H1 (cell line): ENCODE results near the gene GSTM2. TPM values are rescaled to one million over a fixed set of nuclear protein-coding genes. Genes with fewer than 3 reads are reported as not detected.
"Not testable (repeated sequence)": the region's sequence is repeated elsewhere in the genome, so short reads cannot be mapped to it uniquely, and the experiment has no call there.

Experiments used
- CTCF ChIA-PET: fragments of 300-600 bp; sonication (Branson Sonifier 250); formaldehyde crosslinking; loops from one replicate; lab custom pipeline; 2021; ENCODE audit not compliant: partially characterized antibody; lab: Charles Lee
- POLR2A ChIA-PET: fragments of 300-600 bp; sonication (Branson Sonifier 250); formaldehyde crosslinking; loops from one replicate; lab custom pipeline; 2021; ENCODE audit warnings: inconsistent platforms; ENCODE audit not compliant: partially characterized antibody; lab: Charles Lee
- DNase-seq, 2 experiments: peaks; one replicate each; pipeline versions ENCODE4 v3.0.0 to v3.0.0-alpha.2; 2010 to 2022; ENCODE audit warnings: low spot score in 2 of 2, low read depth in 1 of 2, mixed read lengths in 1 of 2
- FAIRE-seq: peaks from 2 replicates; lab custom pipeline; 2011; peaks lifted over from hg19 to GRCh38; lab: Jason Lieb, UNC
- H2AFZ ChIP-seq: 2 replicates; pipeline ENCODE4 v1.8.1; 2012; ENCODE audit warnings: low read length, inconsistent platforms
- H2AK5ac ChIP-seq: 2 replicates; pipeline ENCODE4 v1.6.1; 2013; ENCODE audit warnings: low read depth, low read length
- H2BK120ac ChIP-seq: replicated peaks from 2 replicates; pipeline ENCODE3; 2013; ENCODE audit warnings: low read depth, low read length, inconsistent platforms
- H2BK12ac ChIP-seq: 2 replicates; pipeline ENCODE4 v1.6.1; 2013; ENCODE audit warnings: low read depth, low read length
- H2BK15ac ChIP-seq: 2 replicates; pipeline ENCODE4 v1.6.1; 2013; ENCODE audit warnings: low read length
- H2BK20ac ChIP-seq: 2 replicates; pipeline ENCODE4 v1.6.1; 2013; ENCODE audit warnings: low read length
- H2BK5ac ChIP-seq: 2 replicates; pipeline ENCODE4 v1.6.1; 2013; ENCODE audit warnings: low read depth, low read length
- H3K14ac ChIP-seq: 2 replicates; pipeline ENCODE4 v1.6.1; 2013; ENCODE audit warnings: inconsistent platforms; ENCODE audit not compliant: insufficient read length
- H3K18ac ChIP-seq: 2 replicates; pipeline ENCODE4 v1.6.1; 2013; ENCODE audit warnings: low read length; ENCODE audit errors: extremely low read depth
- H3K23ac ChIP-seq: 2 replicates; pipeline ENCODE4 v1.6.1; 2013; ENCODE audit warnings: inconsistent platforms; ENCODE audit not compliant: insufficient read length
- H3K23me2 ChIP-seq: 2 replicates; pipeline ENCODE4 v1.6.1; 2013; ENCODE audit warnings: low read depth, low read length
- H3K27ac ChIP-seq: 2 replicates; pipeline ENCODE4 v1.6.1; 2011; ENCODE audit warnings: low read depth, low read length, inconsistent platforms
- H3K27me3 ChIP-seq, 4 experiments: replicated peaks in 1 of 4; 1 replicate in 1 of 4; 2 replicates in 3 of 4; pipeline versions ENCODE4 v1.6.1 to v1.8.1; 2011 to 2013; ENCODE audit warnings: low read length in 3 of 4, mild to moderate bottlenecking in 3 of 4, inconsistent platforms in 2 of 4, mixed read lengths in 2 of 4, moderate library complexity in 1 of 4; ENCODE audit not compliant: control insufficient read depth in 3 of 4, insufficient read depth in 3 of 4; ENCODE audit errors: extremely low read depth in 1 of 4
- H3K36me3 ChIP-seq, 4 experiments: 2 replicates each; pipeline versions ENCODE4 v1.6.1 to v1.8.1; 2011 to 2013; ENCODE audit warnings: mild to moderate bottlenecking in 4 of 4, low read length in 3 of 4, moderate library complexity in 2 of 4, control low read depth in 1 of 4, inconsistent platforms in 1 of 4; ENCODE audit not compliant: insufficient read depth in 4 of 4, control insufficient read depth in 2 of 4
- H3K4ac ChIP-seq: replicated peaks from 2 replicates; pipeline ENCODE3; 2013; ENCODE audit warnings: low read length, low read depth, mixed read lengths, inconsistent platforms; ENCODE audit not compliant: insufficient read length
- H3K4me1 ChIP-seq, 4 experiments: replicated peaks in 1 of 4; 1 replicate in 1 of 4; 2 replicates in 3 of 4; pipeline versions ENCODE4 v1.6.1 to v1.8.1; 2011 to 2013; ENCODE audit warnings: low read length in 3 of 4, inconsistent platforms in 2 of 4, mixed read lengths in 1 of 4; ENCODE audit not compliant: insufficient read depth in 4 of 4, control insufficient read depth in 3 of 4
- H3K4me2 ChIP-seq, 2 experiments: 2 replicates each; pipeline versions ENCODE4 v1.6.1 to v1.8.1; 2011 to 2013; ENCODE audit warnings: low read depth in 2 of 2, low read length in 2 of 2, control low read depth in 1 of 2, inconsistent platforms in 1 of 2, mild to moderate bottlenecking in 1 of 2; ENCODE audit not compliant: insufficient read depth in 1 of 2
- H3K4me3 ChIP-seq, 4 experiments: fragments of 200-600, 300-600 bp in 1 of 4; sonication (generic), shearing (Covaris generic), sonication (Bioruptor Twin) in 1 of 4; 2 replicates each; pipeline versions ENCODE4 v1.5.1 to v1.8.1; 2011 to 2016; ENCODE audit warnings: low read length in 4 of 4, low read depth in 3 of 4, control low read depth in 2 of 4, inconsistent platforms in 2 of 4, mild to moderate bottlenecking in 2 of 4, mixed read lengths in 1 of 4, moderate library complexity in 1 of 4; ENCODE audit not compliant: insufficient read depth in 2 of 4; ENCODE audit errors: extremely low read depth in 1 of 4
- H3K56ac ChIP-seq: replicated peaks from 2 replicates; pipeline ENCODE3; 2013; ENCODE audit warnings: low read depth, mild to moderate bottlenecking, mixed read lengths, low read length, inconsistent platforms; ENCODE audit not compliant: insufficient read length
- H3K79me1 ChIP-seq: 2 replicates; pipeline ENCODE4 v1.6.1; 2013; ENCODE audit warnings: low read depth, low read length, control low read depth
- H3K79me2 ChIP-seq, 2 experiments: 2 replicates each; pipeline versions ENCODE4 v1.6.1 to v1.8.1; 2012 to 2013; ENCODE audit warnings: low read length in 2 of 2, mild to moderate bottlenecking in 2 of 2, inconsistent platforms in 1 of 2; ENCODE audit not compliant: insufficient read depth in 2 of 2, control insufficient read depth in 1 of 2
- H3K9ac ChIP-seq, 4 experiments: replicated peaks in 1 of 4; 1 replicate in 1 of 4; 2 replicates in 3 of 4; pipeline versions ENCODE4 v1.6.1 to v1.8.1; 2011 to 2013; ENCODE audit warnings: low read depth in 3 of 4, low read length in 3 of 4, control low read depth in 2 of 4, mild to moderate bottlenecking in 2 of 4, moderate library complexity in 2 of 4, inconsistent platforms in 1 of 4; ENCODE audit errors: extremely low read depth in 1 of 4
- H3K9me3 ChIP-seq, 2 experiments: 2 replicates each; pipeline versions ENCODE4 v1.6.1 to v1.8.1; 2012 to 2013; ENCODE audit warnings: mild to moderate bottlenecking in 2 of 2, moderate library complexity in 2 of 2, control low read depth in 1 of 2, inconsistent platforms in 1 of 2, low read depth in 1 of 2, low read length in 1 of 2, mixed read lengths in 1 of 2; ENCODE audit not compliant: insufficient read depth in 2 of 2
- H4K20me1 ChIP-seq, 2 experiments: replicated peaks in 1 of 2; 2 replicates each; pipeline versions ENCODE3 to v1.8.1; 2011 to 2013; ENCODE audit warnings: inconsistent platforms in 2 of 2, low read length in 2 of 2, mild to moderate bottlenecking in 1 of 2; ENCODE audit not compliant: insufficient read depth in 2 of 2, control insufficient read depth in 1 of 2
- H4K5ac ChIP-seq: 2 replicates; pipeline ENCODE4 v1.6.1; 2013; ENCODE audit warnings: low read length, low read depth, mixed read lengths, inconsistent platforms; ENCODE audit not compliant: insufficient read length
- H4K8ac ChIP-seq: 2 replicates; pipeline ENCODE4 v1.8.0; 2013; ENCODE audit warnings: mild to moderate bottlenecking, moderate library complexity, low read length, inconsistent platforms; ENCODE audit not compliant: insufficient read depth; ENCODE audit errors: extremely low read depth
- H4K91ac ChIP-seq: replicated peaks from 2 replicates; pipeline ENCODE3; 2013; ENCODE audit warnings: low read length, mixed read lengths, inconsistent platforms; ENCODE audit not compliant: insufficient read length
- WGBS, 2 experiments: shearing (Covaris generic) in 1 of 2; methylation state at CpG; one replicate each; pipeline versions ENCODE4 v1.1.6 to v1.1.7; 2013 to 2015; ENCODE audit warnings: low lambda C conversion rate in 2 of 2, mixed read lengths in 2 of 2, inconsistent platforms in 1 of 2, low coverage in 1 of 2, missing lambda C conversion rate in 1 of 2; ENCODE audit not compliant: insufficient replicate concordance in 2 of 2, insufficient coverage in 1 of 2, insufficient read length in 1 of 2; ENCODE audit errors: extremely low coverage in 1 of 2, missing lambda C conversion rate in 1 of 2; 5-methylcytosine and 5-hydroxymethylcytosine counted together
- polyA plus RNA-seq, 7 experiments: library from polyadenylated mRNA; depleted of rRNA in 3 of 7; stranded (reverse) in 5 of 7; unstranded in 2 of 7; fragments of >200 nt in 5 of 7; fragments of 200-250 nt in 2 of 7; gene quantifications; 1 replicate in 5 of 7; 2 replicates in 1 of 7; 4 replicates in 1 of 7; pipeline versions ENCODE4 v1.2.1 to v1.2.3, GENCODE V29; 2011 to 2013; ENCODE audit warnings: missing spikeins in 2 of 7, mixed read lengths in 2 of 7
- total RNA-seq: library from RNA; stranded (reverse); fragmentation: NEBNext Ultra II Directional; extraction: Animal tissue kit (Norgen Biotek cat#: 25700); gene quantifications from 2 replicates; pipeline ENCODE4 v1.2.1, GENCODE V29; 2021

The GSTM2 gene
- total and polyA plus RNA-seq, 2 of the 8 experiments (the other 6 are each of a cell fraction or from before 2014, with no cell fraction given), result 9.6 to 23.1 TPM

DNA sequence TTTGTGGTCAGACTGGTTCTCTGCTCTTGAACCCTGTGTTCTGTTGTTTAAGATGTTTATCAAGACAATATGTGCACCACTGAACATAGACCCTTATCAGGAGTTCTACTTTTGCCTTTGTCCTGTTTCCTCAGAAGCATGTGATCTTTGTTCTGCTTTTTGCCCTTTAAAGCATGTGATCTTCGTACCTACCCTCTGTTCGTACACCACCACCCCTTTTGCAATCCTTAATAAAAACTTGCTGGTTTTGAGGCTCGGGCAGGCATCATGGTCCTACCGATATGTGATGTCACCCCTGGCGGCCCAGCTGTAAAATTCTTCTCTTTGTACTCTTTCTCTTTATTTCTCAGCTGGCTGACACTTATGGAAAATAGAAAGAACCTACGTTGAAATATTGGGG is 16.9 kb downstream of the GSTM2 start:
- POLR2A ChIA-PET, H3K9me3 ChIP-seq, H3K14ac ChIP-seq, H3K9ac ChIP-seq, H4K91ac ChIP-seq, H3K56ac ChIP-seq, H3K23me2 ChIP-seq, H4K8ac ChIP-seq, H4K5ac ChIP-seq, H3K4me1 ChIP-seq, H2BK12ac ChIP-seq, H2AK5ac ChIP-seq, H3K36me3 ChIP-seq, H2BK15ac ChIP-seq, H3K4ac ChIP-seq, H3K4me2 ChIP-seq, H2AFZ ChIP-seq, H4K20me1 ChIP-seq, DNase-seq, H2BK5ac ChIP-seq, FAIRE-seq, H3K79me2 ChIP-seq, H3K79me1 ChIP-seq, H3K18ac ChIP-seq, H3K27ac ChIP-seq, CTCF ChIA-PET, H3K23ac ChIP-seq, H2BK120ac ChIP-seq, H3K4me3 ChIP-seq, H2BK20ac ChIP-seq, H3K27me3 ChIP-seq: not testable (repeated sequence)
- 88% methylated on average over 6 of the region's 6 CpGs; no CpG with 5 or more reads in 1 of the 2 experiments for WGBS, 2 experiments

GRCh38 chr1:109685399-109685798 is 17.5 kb downstream of the GSTM2 start:
- H2BK15ac ChIP-seq, H3K79me2 ChIP-seq, H3K9ac ChIP-seq, H3K79me1 ChIP-seq, H3K4me1 ChIP-seq, H3K27me3 ChIP-seq, FAIRE-seq, H3K4me2 ChIP-seq, H3K18ac ChIP-seq, H4K5ac ChIP-seq, H3K36me3 ChIP-seq, H3K14ac ChIP-seq, CTCF ChIA-PET, POLR2A ChIA-PET, DNase-seq, H2BK5ac ChIP-seq, H3K23ac ChIP-seq, H4K8ac ChIP-seq, H4K91ac ChIP-seq, H2AK5ac ChIP-seq, H2BK12ac ChIP-seq, H3K4ac ChIP-seq, H4K20me1 ChIP-seq, H2BK120ac ChIP-seq, H2AFZ ChIP-seq, H3K27ac ChIP-seq, H3K9me3 ChIP-seq, H3K23me2 ChIP-seq, H3K56ac ChIP-seq, H3K4me3 ChIP-seq, H2BK20ac ChIP-seq: not testable (repeated sequence)
- 90% methylated on average over 1 of the region's 1 CpG; no CpG with 5 or more reads in 1 of the 2 experiments for WGBS, 2 experiments
